ENCODE results near the gene VEGFB.

DNA sequence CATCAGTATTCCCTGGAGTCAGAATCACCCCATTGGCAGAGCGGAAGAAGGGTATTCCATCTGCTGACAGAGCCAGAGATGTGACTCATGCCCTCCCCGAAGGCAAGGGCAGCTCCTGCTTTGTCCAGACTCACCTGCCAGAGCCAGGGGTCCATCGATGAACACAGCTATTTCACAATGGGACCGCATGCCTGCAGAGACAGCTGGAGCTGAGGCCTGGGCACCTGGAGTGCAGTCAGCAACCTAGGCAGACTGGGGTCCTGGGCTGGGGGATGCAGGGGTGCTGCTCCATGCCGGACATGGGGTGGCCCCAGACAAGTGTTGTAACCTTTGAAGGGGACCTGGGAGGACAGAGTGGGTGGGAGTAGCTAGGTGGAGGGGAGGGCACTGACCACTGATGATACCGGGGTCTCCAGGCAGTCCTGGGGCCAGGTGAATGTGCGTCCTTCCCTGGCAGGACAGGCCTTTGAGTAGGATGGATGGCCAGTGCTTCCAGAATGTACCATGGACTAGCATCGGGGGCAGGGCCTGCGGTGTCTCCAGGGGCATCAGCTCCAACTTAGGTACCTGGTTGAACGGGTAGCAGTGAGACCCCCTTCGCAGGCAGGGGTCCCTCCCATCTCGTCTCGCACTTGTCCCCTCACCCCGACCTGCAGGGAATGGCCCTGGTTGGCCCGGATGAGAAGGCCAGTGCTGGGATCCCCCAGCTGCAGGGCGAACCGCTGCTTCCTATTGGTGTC is 10.1 kb upstream of the VEGFB start:
- TF ChIP-seq, protein P1, sequence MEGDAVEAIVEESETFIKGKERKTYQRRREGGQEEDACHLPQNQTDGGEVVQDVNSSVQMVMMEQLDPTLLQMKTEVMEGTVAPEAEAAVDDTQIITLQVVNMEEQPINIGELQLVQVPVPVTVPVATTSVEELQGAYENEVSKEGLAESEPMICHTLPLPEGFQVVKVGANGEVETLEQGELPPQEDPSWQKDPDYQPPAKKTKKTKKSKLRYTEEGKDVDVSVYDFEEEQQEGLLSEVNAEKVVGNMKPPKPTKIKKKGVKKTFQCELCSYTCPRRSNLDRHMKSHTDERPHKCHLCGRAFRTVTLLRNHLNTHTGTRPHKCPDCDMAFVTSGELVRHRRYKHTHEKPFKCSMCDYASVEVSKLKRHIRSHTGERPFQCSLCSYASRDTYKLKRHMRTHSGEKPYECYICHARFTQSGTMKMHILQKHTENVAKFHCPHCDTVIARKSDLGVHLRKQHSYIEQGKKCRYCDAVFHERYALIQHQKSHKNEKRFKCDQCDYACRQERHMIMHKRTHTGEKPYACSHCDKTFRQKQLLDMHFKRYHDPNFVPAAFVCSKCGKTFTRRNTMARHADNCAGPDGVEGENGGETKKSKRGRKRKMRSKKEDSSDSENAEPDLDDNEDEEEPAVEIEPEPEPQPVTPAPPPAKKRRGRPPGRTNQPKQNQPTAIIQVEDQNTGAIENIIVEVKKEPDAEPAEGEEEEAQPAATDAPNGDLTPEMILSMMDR (conservative IDR thresholded peaks at IDR 0.05) = no peak
- TF ChIP-seq ZFX (IDR thresholded peaks at IDR 0.05) = no peak

Data from C4-2B (cell line).